Smooth muscle cell (in vitro differentiated cells): Measurements from ENCODE around the gene BORCS5. TPM values are rescaled to one million over a fixed set of nuclear protein-coding genes. Genes with fewer than 3 reads are reported as not detected.

Source experiments
- DNase-seq: peaks from one replicate; lab custom pipeline; 2025; ENCODE audit not compliant: unreplicated experiment; lab: John Stamatoyannopoulos, UW
- H2AFZ ChIP-seq: fragments of 200-600 bp; sonication (generic); 2 replicates; pipeline ENCODE4 v1.6.0; 2016; ENCODE audit warnings: antibody characterized with exemption, low read depth, mild to moderate bottlenecking
- H3F3A ChIP-seq: fragments of 200-600 bp; sonication (generic); 2 replicates; pipeline ENCODE4 v1.6.0; 2017; ENCODE audit warnings: antibody characterized with exemption, low read depth
- H3K27ac ChIP-seq: fragments of 200-600 bp; sonication (generic); 2 replicates; pipeline ENCODE4 v1.5.1; 2016; ENCODE audit warnings: low read depth, mild to moderate bottlenecking
- H3K27me3 ChIP-seq: fragments of 200-600 bp; sonication (generic); 2 replicates; pipeline ENCODE4 v1.6.1; 2016; ENCODE audit warnings: low read depth, mild to moderate bottlenecking
- H3K36me3 ChIP-seq: fragments of 200-600 bp; sonication (generic); 2 replicates; pipeline ENCODE4 v1.5.1; 2016; ENCODE audit warnings: low read depth
- H3K4me1 ChIP-seq: fragments of 200-600 bp; sonication (generic); 2 replicates; pipeline ENCODE4 v1.5.1; 2016; ENCODE audit warnings: low read depth
- H3K4me2 ChIP-seq: fragments of 200-600 bp; sonication (generic); 2 replicates; pipeline ENCODE4 v1.6.0; 2016; ENCODE audit warnings: mild to moderate bottlenecking
- H3K4me3 ChIP-seq: fragments of 200-600 bp; sonication (generic); 2 replicates; pipeline ENCODE4 v1.5.1; 2016; ENCODE audit warnings: mild to moderate bottlenecking
- H3K79me2 ChIP-seq: fragments of 200-600 bp; sonication (generic); 2 replicates; pipeline ENCODE4 v1.6.0; 2016; ENCODE audit warnings: low read depth, mild to moderate bottlenecking
- H3K9ac ChIP-seq: fragments of 200-600 bp; sonication (generic); 2 replicates; pipeline ENCODE4 v1.6.0; 2016; ENCODE audit warnings: low read depth
- H3K9me3 ChIP-seq: fragments of 200-600 bp; sonication (generic); replicated peaks from 2 replicates; pipeline ENCODE4 v1.5.1; 2016; ENCODE audit warnings: low read depth
- H4K20me1 ChIP-seq: fragments of 200-600 bp; sonication (generic); 2 replicates; pipeline ENCODE4 v1.6.0; 2016; ENCODE audit warnings: low read depth
- WGBS: methylation state at CpG from one replicate; pipeline ENCODE4 v1.1.7; 2016; ENCODE audit warnings: low lambda C conversion rate; 5-methylcytosine and 5-hydroxymethylcytosine counted together
- polyA plus RNA-seq: library from polyadenylated mRNA; unstranded; fragments of >200 nt; fragmentation: Nextera tagmentation; extraction: Ambion mirVana; gene quantifications from 2 replicates; pipeline ENCODE4 v1.2.1, GENCODE V29; 2016
- total RNA-seq: library from RNA; depleted of rRNA; stranded (reverse); fragments of >200 nt; gene quantifications from 2 replicates; pipeline ENCODE4 v1.2.3, GENCODE V29; 2014
- TF ChIP-seq, protein P1 (sequence below): fragments of 200-600 bp; sonication (generic); IDR thresholded peaks from 2 replicates; pipeline ENCODE4 v1.5.1; 2017; ENCODE audit warnings: borderline replicate concordance, mild to moderate bottlenecking, antibody characterized with exemption; ENCODE audit not compliant: insufficient read depth, poor library complexity, severe bottlenecking

Gene BORCS5
- total and polyA plus RNA-seq, 2 experiments from 2014 or later = 11.2 to 11.7 TPM

DNA sequence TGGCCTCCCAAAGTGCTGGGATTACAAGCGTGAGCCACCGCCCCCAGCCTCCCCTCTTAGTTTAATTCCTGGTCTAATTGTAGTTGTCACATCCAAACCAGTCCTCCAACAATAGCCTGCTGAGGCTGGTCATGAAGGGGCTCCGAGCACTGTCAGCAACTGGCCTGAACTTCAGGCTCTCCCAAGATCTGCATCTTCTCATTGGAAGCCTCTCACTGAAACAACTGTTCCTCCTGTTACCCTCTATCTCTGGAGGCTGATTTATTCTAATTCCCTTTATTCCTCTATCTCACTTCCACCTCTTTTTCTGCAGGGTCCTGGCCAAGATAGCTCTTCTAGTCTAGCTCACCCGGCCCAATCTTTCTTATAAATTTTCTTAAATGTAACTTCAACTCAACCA, 116.3 kb downstream of the BORCS5 start:
- no peak overlapping the region for H3K27ac ChIP-seq
- no peaks in the 10 kb centered on the region for H3K27me3 ChIP-seq
- no peaks in the 10 kb centered on the region for H3F3A ChIP-seq
- H3K4me1 ChIP-seq = no peaks in the 10 kb centered on the region
- WGBS = 96% methylated on average over 4 of the region's 4 CpGs
- H3K4me2 ChIP-seq = no peak overlapping the region
- no peak for DNase-seq
- TF ChIP-seq, protein P1, sequence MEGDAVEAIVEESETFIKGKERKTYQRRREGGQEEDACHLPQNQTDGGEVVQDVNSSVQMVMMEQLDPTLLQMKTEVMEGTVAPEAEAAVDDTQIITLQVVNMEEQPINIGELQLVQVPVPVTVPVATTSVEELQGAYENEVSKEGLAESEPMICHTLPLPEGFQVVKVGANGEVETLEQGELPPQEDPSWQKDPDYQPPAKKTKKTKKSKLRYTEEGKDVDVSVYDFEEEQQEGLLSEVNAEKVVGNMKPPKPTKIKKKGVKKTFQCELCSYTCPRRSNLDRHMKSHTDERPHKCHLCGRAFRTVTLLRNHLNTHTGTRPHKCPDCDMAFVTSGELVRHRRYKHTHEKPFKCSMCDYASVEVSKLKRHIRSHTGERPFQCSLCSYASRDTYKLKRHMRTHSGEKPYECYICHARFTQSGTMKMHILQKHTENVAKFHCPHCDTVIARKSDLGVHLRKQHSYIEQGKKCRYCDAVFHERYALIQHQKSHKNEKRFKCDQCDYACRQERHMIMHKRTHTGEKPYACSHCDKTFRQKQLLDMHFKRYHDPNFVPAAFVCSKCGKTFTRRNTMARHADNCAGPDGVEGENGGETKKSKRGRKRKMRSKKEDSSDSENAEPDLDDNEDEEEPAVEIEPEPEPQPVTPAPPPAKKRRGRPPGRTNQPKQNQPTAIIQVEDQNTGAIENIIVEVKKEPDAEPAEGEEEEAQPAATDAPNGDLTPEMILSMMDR = no peak
- no peak overlapping the region for H3K4me3 ChIP-seq
- H2AFZ ChIP-seq = no peak overlapping the region
- H3K36me3 ChIP-seq = peaks cover 4% of the 10 kb centered on the region
- H3K79me2 ChIP-seq = no peaks in the 10 kb centered on the region
- H4K20me1 ChIP-seq = no peaks in the 10 kb centered on the region
- no peaks in the 10 kb centered on the region for H3K9me3 ChIP-seq
- no peak overlapping the region for H3K9ac ChIP-seq

DNA sequence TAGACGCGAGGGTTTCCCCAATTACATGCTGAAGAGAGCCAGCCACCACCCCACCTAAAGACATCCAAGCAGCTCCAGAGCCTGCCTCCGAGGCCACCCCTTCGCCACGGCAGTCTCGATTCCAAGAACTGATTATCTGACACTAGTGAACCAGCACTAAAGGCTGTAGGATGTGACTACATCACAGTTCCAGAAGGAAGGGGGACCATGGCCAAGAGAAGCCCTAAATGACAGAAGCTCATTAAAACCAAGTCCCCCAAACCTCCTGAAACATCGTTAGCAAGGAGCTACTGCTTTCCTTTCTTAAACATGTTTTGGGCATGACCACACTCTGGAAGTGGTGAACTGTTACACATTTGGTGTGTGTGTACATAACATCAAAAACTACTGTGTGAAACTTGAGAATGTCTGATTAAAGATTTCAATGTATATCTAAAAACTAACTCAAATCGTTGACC, 117.6 kb downstream of the BORCS5 start:
- H4K20me1 ChIP-seq = no peaks in the 10 kb centered on the region
- no peak for DNase-seq
- no peaks in the 10 kb centered on the region for H3K79me2 ChIP-seq
- TF ChIP-seq, protein P1 = no peak
- WGBS = 93% methylated on average over 8 of the region's 8 CpGs
- no peak overlapping the region for H3K4me2 ChIP-seq
- H3K4me3 ChIP-seq = no peak overlapping the region
- no peaks in the 10 kb centered on the region for H3F3A ChIP-seq
- H2AFZ ChIP-seq = no peak overlapping the region
- H3K9ac ChIP-seq = no peak overlapping the region
- no peaks in the 10 kb centered on the region for H3K27me3 ChIP-seq
- H3K36me3 ChIP-seq = peaks cover 4% of the 10 kb centered on the region
- H3K4me1 ChIP-seq = no peaks in the 10 kb centered on the region
- H3K9me3 ChIP-seq = no peaks in the 10 kb centered on the region
- H3K27ac ChIP-seq = no peak overlapping the region

DNA sequence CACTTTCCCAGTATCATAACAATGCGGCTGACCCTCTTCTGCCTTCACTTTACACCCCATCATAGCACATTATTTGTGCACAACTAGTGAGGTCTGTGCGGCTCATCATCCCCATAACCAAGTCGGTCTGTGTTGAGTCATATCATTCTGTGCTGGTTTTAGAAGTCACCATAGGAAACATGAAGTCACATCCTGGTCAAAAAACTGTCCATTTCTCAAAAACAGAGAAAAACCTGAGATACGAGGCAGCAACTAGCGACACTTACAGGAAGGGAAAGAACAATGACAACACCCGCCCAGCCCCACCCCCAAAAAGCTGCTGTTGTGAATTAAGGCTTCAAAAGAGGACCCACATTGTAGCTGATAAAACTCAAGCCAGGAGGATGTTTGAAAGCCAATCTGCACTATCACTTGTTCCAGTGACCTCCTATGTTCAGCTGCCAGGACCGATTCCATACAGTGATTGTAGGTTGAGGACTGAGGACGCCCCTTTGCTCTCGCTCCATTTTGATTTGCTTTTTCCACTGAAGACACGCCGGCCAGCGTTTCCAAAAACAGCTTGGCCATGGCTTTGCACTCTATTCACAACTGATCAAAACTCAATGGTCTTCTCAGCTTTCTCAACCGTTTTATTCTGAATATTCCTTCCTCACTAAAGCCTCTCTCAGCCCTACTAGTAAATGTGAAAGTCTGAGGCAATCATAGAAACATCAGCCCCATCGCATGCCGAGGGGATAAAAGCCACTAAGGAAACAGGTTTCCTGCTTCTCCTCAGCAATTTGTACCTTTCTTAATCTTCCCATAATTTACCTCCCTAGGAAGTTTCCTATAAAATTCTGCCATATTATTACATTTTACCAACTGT, 118.3 kb downstream of the BORCS5 start:
- 92% methylated on average over 15 of the region's 15 CpGs for WGBS
- H3K4me3 ChIP-seq = no peak overlapping the region
- H3K9ac ChIP-seq = no peak overlapping the region
- peaks cover 4% of the 10 kb centered on the region for H3K36me3 ChIP-seq
- no peak overlapping the region for H2AFZ ChIP-seq
- H3K9me3 ChIP-seq = no peaks in the 10 kb centered on the region
- DNase-seq = no peak
- H3K27ac ChIP-seq = no peak overlapping the region
- H3K79me2 ChIP-seq = no peaks in the 10 kb centered on the region
- no peak overlapping the region for H3K4me2 ChIP-seq
- H4K20me1 ChIP-seq = no peaks in the 10 kb centered on the region
- no peaks in the 10 kb centered on the region for H3K27me3 ChIP-seq
- TF ChIP-seq, protein P1 = no peak
- no peaks in the 10 kb centered on the region for H3K4me1 ChIP-seq
- no peaks in the 10 kb centered on the region for H3F3A ChIP-seq
